AG09309 (cell line): ENCODE data around the gene EFHC1.
"Not testable (repeated sequence)": the region's sequence is repeated elsewhere in the genome, so short reads cannot be mapped to it uniquely, and the experiment has no call there.

Source experiments
- DNase-seq: peaks from one replicate; pipeline ENCODE4 v3.0.0-alpha.2; 2010; ENCODE audit warnings: low read depth
- H3K4me3 ChIP-seq: 2 replicates; pipeline ENCODE4 v1.5.1; 2011; ENCODE audit warnings: mild to moderate bottlenecking, low read depth, low read length, moderate library complexity; ENCODE audit not compliant: control insufficient read depth
- CTCF ChIP-seq: IDR thresholded peaks from 2 replicates; pipeline ENCODE4 v1.5.1; 2011; ENCODE audit warnings: mild to moderate bottlenecking, low read depth, low read length, inconsistent platforms; ENCODE audit not compliant: insufficient read depth, control insufficient read depth; ENCODE audit errors: missing control alignments

Gene EFHC1

GRCh38 chr6:52424513-52424912 lies 4.4 kb downstream of the EFHC1 start:
- no peak for TF ChIP-seq CTCF
- H3K4me3 ChIP-seq = no peak overlapping the region

GRCh38 chr6:52426667-52427066 lies 6.5 kb downstream of the EFHC1 start:
- DNase-seq = no peak
- no peak overlapping the region for H3K4me3 ChIP-seq
- TF ChIP-seq CTCF = no peak

More at GRCh38 chr6:52424513-52424912, 4.4 kb downstream of the EFHC1 start:
- DNase-seq = no peak

GRCh38 chr6:52433294-52433693 lies 13.2 kb downstream of the EFHC1 start:
- H3K4me3 ChIP-seq = not testable (repeated sequence)

GRCh38 chr6:52435345-52435744 lies 15.2 kb downstream of the EFHC1 start:
- no peak overlapping the region for H3K4me3 ChIP-seq
- TF ChIP-seq CTCF = no peak
- no peak for DNase-seq

More at GRCh38 chr6:52433294-52433693, 13.2 kb downstream of the EFHC1 start:
- not testable (repeated sequence) for DNase-seq

- no peak overlapping the region for H3K4me3 ChIP-seq
- TF ChIP-seq CTCF = no peak
- no peak for DNase-seq
Observed at GRCh38 chr6:52438926-52439325, 18.8 kb downstream of the EFHC1 start.

GRCh38 chr6:52454556-52454955 lies 34.4 kb downstream of the EFHC1 start:
- DNase-seq = no peak
- no peak overlapping the region for H3K4me3 ChIP-seq
- no peak for TF ChIP-seq CTCF

GRCh38 chr6:52457096-52457495 lies 37.0 kb downstream of the EFHC1 start:
- DNase-seq = no peak

GRCh38 chr6:52461194-52461593 lies 41.1 kb downstream of the EFHC1 start:
- H3K4me3 ChIP-seq, DNase-seq: not testable (repeated sequence)

More at GRCh38 chr6:52457096-52457495, 37.0 kb downstream of the EFHC1 start:
- TF ChIP-seq CTCF = no peak
- H3K4me3 ChIP-seq = no peak overlapping the region
